GM21381 (cell line): ENCODE measurements around the gene BEST1.
"Not testable (repeated sequence)": the region's sequence is repeated elsewhere in the genome, so short reads cannot be mapped to it uniquely, and the experiment has no call there.

Experiments
- ATAC-seq: cut with Tn5 transposase; IDR thresholded peaks from one replicate; pipeline ENCODE4 v1.9.1; 2021; ENCODE audit warnings: mild to moderate bottlenecking, moderate library complexity; ENCODE audit not compliant: unreplicated experiment

BEST1 gene

DNA sequence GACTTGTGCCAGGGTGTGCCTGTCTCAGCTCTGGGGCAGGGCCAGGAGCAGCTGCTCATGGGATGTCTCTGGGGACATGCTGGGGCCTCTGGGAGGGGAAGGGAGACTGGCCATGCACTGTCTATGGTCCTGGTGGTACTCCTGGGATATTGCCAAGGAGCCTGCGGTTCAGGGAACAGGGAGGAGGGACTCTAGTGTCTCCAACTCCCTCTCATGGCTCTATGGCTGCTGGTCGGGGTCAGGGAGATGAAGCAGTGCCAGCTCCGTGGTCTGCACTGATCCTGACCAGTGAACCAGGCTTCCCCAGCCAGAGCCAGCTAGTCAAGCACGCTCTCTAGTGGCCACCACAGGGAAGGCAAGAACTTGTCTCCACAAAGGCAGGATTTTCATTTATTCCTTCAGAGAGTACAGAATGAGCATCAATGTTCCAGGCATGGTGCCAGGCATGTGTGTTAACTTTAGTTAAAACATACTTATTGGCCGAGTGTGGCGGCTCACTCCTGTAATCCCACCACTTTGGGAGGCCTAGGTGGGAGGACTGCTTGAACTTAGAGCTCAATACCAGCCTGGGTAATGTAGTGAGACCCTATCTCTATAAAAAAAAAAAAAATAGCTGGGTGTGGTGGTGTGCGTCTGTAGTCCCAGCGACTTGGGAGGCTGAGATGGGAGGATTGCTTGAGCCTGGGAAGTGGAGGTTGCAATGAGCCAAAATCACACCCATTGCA, 2.5 kb upstream of the BEST1 start:
- no peak for ATAC-seq

DNA sequence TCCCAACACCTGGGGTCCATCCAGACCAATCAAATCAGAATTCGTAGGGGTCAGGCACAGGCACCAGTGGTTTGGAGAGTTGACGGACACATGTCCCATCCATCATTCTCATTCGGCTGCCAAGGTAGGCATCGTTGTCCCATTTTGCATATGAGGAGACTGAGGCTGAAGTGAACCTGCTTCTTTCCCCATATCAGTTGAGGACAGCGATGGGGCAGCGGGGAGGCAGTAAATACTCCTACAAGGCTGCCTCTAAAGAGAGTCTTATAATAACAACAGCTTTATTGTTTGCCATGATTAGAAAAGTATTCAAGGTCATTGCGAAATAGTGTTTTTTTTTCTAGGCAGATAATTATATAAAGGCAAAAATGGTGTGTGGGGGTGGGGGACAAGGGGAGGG, 1.6 kb upstream of the BEST1 start:
- no peak for ATAC-seq

- ATAC-seq, result no peak
These were observed 749 bp upstream of the BEST1 start for GRCh38 chr11:61949169-61950034.

DNA sequence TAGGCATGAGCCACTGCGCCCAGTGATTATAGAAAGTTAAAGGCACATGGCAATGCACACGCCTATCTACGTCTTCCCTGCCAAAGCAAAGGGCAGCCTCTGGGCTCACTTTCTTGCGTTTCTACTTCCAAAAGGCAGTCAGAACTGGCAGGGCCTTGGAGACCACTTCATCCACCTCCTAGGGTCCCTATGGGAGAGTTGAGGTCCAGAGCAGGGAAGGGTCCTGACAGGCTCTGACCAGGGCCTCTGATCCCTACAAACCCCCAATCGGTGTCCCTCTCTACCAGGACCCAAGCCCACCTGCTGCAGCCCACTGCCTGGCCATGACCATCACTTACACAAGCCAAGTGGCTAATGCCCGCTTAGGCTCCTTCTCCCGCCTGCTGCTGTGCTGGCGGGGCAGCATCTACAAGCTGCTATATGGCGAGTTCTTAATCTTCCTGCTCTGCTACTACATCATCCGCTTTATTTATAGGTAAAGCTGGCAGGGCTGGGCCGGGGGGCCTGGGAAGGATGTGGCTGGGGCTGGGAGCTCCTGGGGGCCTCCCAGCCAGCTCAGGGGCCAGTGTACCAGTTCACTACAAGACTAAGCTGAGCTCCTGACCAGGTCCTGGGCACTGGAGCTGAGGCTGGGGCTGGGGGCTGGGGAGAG, 1.5 kb downstream of the BEST1 start:
- no peak for ATAC-seq

DNA sequence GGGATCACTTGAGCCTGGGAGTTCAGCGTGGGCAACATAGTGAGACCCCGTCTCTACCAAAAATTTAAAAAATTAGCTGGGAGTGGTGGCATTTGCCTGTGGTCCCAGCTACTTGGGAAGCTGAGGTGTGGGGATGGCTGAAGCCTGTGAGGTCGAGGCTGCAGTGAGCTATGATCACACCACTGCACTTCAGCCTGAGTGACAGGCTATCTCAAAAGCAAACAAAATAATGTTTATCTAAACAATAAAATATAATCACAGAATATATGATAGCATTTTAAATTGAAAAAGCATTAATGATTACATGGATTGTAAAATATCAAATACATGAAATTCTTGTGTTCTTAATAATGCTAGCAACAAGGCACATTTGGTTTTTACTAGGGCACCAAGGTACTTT, 2.7 kb downstream of the BEST1 start:
- ATAC-seq, result no peak

- ATAC-seq, result not testable (repeated sequence)
These were observed 3.5 kb downstream of the BEST1 start for GRCh38 chr11:61953632-61954031.

DNA sequence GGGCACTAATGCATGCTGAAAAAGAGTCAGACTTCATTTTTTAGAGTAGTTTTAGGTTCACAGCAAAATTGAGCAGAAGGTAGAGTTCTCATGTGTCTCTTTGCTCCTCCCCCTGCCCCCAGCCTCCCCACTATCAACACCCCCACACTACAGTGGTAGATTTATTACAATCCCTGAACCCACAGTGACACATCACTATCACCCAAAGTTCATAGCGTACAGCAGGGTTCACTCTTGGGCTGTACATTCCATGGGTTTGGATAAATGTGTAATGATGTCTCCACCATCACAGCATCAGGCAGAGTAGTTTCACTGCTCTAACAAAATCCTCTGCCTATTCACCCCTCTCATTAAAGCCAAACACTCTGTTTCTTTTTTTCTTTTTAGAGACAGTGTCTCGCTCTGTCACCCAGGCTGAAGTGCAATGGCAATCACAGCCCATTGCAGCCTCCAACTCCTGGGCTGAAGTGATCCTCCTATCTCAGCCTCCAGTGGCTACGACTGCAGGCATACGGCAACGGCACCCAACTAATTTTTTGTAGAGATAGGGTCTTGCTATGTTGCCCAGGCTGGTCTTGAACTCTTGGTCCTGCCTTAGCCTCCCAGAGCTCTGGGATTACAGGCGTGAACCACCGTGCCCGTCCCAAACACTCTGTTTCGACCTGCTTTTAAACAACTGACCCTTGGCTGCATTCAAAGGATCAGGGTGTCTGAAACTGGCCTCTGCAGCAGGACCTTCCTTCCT, 4.1 kb downstream of the BEST1 start:
- ATAC-seq, result no peak

- no peak for ATAC-seq
These were observed 4.8 kb downstream of the BEST1 start for GRCh38 chr11:61954851-61955421.

DNA sequence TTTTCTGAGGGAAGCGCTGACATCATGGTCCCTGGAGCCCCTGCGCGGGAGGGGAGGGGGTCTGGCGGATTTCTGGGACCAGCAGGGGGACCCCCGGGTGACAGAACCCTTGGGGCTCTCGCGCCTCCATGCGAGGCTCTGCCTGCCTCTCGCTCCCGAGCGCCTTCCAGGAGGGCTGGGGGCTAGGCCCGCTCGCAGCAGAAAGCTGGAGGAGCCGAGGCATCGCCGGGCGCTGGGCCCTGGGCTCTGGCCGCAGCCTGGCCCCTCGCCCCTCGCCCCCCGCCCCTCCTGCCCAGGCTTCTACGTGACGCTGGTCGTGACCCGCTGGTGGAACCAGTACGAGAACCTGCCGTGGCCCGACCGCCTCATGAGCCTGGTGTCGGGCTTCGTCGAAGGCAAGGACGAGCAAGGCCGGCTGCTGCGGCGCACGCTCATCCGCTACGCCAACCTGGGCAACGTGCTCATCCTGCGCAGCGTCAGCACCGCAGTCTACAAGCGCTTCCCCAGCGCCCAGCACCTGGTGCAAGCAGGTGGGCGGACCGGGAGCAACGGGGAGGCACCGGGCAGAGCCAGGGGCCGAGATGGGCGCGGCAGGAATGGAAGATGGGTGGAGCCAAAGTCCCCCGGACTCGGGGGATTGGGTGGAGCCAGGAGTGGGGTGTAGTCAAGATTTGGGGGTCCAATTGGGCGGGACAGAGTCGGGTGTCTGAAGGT, 5.4 kb downstream of the BEST1 start:
- ATAC-seq, result no peak

- no peak for ATAC-seq
These were observed 6.3 kb downstream of the BEST1 start for GRCh38 chr11:61956191-61957020.

DNA sequence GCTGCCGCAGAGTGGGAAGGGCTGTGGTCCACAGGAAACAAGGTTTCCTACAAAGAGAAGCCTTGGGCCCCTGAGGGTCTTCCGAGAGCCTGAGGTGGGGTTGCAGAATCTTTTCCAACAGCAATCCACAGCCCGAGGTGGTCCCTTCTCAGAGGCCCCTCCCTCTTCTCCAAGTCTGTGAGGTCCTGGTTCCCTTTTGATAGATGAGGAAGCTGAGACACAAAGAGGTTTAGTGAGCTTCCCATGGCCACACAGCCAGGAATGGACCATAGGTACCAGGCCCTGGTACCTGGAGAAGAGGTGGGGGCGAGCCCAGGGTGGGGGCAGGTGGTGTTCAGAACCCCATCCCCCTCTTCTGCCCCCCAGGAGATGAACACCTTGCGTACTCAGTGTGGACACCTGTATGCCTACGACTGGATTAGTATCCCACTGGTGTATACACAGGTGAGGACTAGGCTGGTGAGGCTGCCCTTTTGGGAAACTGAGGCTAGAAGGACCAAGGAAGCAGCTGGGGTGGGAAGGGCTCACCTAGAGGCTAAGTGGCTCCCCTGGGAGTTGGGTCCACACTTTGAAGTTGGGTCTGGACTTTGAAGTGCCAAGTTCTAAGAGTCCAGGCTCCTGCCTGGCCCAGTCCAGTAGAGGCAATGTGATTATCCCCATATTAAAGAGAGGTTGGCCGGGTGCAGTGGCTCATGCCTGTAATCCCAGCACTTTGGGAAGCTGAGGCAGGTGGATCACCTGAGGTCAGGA, 7.0 kb downstream of the BEST1 start:
- ATAC-seq, result no peak

GRCh38 chr11:61958590-61958989, 8.4 kb downstream of the BEST1 start:
- no peak for ATAC-seq

- ATAC-seq, result no peak
These were observed 9.0 kb downstream of the BEST1 start for GRCh38 chr11:61959114-61959513.

DNA sequence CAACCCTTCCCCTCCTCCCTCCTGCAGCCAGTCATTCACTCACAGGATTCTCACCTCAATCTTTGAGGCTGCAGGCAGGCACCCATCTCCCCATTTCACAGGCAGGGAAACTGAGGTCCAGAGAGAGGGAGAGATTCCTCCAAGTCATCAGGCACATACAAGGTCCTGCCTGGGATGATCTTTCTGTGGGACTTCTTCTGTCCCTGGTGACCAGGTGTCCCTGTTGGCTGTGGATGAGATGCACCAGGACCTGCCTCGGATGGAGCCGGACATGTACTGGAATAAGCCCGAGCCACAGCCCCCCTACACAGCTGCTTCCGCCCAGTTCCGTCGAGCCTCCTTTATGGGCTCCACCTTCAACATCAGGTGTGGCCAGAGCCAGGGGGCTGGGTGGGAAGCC, 9.5 kb downstream of the BEST1 start:
- no peak for ATAC-seq

GRCh38 chr11:61960532-61960931, 10.4 kb downstream of the BEST1 start:
- ATAC-seq, result no peak

GRCh38 chr11:61961570-61962212, 11.5 kb downstream of the BEST1 start:
- no peak for ATAC-seq

DNA sequence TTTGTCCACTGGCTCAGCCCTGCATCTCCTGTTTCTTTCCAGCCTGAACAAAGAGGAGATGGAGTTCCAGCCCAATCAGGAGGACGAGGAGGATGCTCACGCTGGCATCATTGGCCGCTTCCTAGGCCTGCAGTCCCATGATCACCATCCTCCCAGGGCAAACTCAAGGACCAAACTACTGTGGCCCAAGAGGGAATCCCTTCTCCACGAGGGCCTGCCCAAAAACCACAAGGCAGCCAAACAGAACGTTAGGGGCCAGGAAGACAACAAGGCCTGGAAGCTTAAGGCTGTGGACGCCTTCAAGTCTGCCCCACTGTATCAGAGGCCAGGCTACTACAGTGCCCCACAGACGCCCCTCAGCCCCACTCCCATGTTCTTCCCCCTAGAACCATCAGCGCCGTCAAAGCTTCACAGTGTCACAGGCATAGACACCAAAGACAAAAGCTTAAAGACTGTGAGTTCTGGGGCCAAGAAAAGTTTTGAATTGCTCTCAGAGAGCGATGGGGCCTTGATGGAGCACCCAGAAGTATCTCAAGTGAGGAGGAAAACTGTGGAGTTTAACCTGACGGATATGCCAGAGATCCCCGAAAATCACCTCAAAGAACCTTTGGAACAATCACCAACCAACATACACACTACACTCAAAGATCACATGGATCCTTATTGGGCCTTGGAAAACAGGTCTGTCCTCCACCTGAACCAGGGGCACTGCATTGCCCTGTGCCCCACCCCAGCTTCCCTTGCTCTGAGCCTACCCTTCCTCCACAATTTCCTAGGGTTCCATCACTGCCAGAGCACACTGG, 12.3 kb downstream of the BEST1 start:
- no peak for ATAC-seq

DNA sequence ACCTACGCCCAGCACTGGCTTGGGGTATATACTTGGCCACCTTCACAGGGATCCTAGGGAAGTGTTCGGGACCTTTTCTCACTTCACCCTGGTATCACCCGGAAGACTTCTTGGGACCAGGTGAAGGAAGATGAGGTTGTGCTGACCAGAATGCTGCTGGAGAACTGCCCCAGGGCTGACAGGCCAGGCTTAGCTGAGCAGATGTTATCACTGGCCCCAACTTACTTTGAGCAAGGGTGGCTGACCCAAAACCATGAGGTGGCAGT, 12.8 kb downstream of the BEST1 start:
- ATAC-seq, result no peak
